Measurements from ENCODE around the gene PSMA1. TPM values are rescaled to one million over a fixed set of nuclear protein-coding genes. Genes with fewer than 3 reads are reported as not detected.

PSMA1 gene
- total RNA-seq, 1 experiment from 2014 or later, result 275 TPM

Other genes starting within 250 kb of the PSMA1 start
- 58.6 and 59.7 TPM in 2 replicates for gene RRAS2, start 161.2 kb downstream of the PSMA1 start, total RNA-seq (2014; rRNA removed)
- gene COPB1, start 20.6 kb downstream of the PSMA1 start, total RNA-seq (2014; rRNA removed), result 74.1 and 94.8 TPM in 2 replicates
- 0.11 TPM in 1 of 2 replicates, not detected in the other for gene PDE3B, start 123.4 kb upstream of the PSMA1 start, total RNA-seq (2014; rRNA removed)

Measured in PC-3 (cell line).